NCI-H524 treated with DMSO at 0.1 percent for 48 hours (cell line): ENCODE results near the gene ZEB1.
A peak's percentile ranks its signal among the peaks of the same experiment; 100 is the strongest.
"Not testable (repeated sequence)": the region's sequence is repeated elsewhere in the genome, so short reads cannot be mapped to it uniquely, and the experiment has no call there.

Source experiments
- DNase-seq: peaks from one replicate; lab custom pipeline; 2025; lab: John Stamatoyannopoulos, UW

Gene ZEB1

GRCh38 chr10:31424473-31424872 is 105.5 kb downstream of the ZEB1 start:
- no peak for DNase-seq

- DNase-seq, result no peak
Observed at GRCh38 chr10:31426401-31426800, 107.4 kb downstream of the ZEB1 start.

GRCh38 chr10:31427334-31427733 is 108.3 kb downstream of the ZEB1 start:
- DNase-seq, result not testable (repeated sequence)

- not testable (repeated sequence) for DNase-seq
Observed at GRCh38 chr10:31428499-31428898, 109.5 kb downstream of the ZEB1 start.

- DNase-seq, result no peak
Observed at GRCh38 chr10:31431021-31431420, 112.0 kb downstream of the ZEB1 start.

GRCh38 chr10:31437959-31438358 is 118.9 kb downstream of the ZEB1 start:
- DNase-seq, result no peak

GRCh38 chr10:31451766-31452165 is 132.8 kb downstream of the ZEB1 start:
- no peak for DNase-seq

- DNase-seq, result no peak
Observed at GRCh38 chr10:31456468-31456867, 137.5 kb downstream of the ZEB1 start.

- no peak for DNase-seq
Observed at GRCh38 chr10:31457858-31458257, 138.8 kb downstream of the ZEB1 start.

GRCh38 chr10:31458974-31459373 is 140.0 kb downstream of the ZEB1 start:
- DNase-seq, result no peak

- no peak for DNase-seq
Observed at GRCh38 chr10:31460242-31460641, 141.2 kb downstream of the ZEB1 start.

- DNase-seq, result no peak
Observed at GRCh38 chr10:31464552-31464951, 145.5 kb downstream of the ZEB1 start.

- no peak for DNase-seq
Observed at GRCh38 chr10:31466313-31466712, 147.3 kb downstream of the ZEB1 start.

- DNase-seq, result peak; percentile 42
Observed at GRCh38 chr10:31467791-31468535, 148.9 kb downstream of the ZEB1 start.

- no peak for DNase-seq
Observed at GRCh38 chr10:31468536-31468859, 149.5 kb downstream of the ZEB1 start.

- no peak for DNase-seq
Observed at GRCh38 chr10:31475519-31475918, 156.5 kb downstream of the ZEB1 start.

GRCh38 chr10:31476088-31476487 is 157.1 kb downstream of the ZEB1 start:
- DNase-seq, result no peak

- DNase-seq, result no peak
Observed at GRCh38 chr10:31477584-31477983, 158.6 kb downstream of the ZEB1 start.

GRCh38 chr10:31479752-31480151 is 160.7 kb downstream of the ZEB1 start:
- no peak for DNase-seq

GRCh38 chr10:31483546-31483945 is 164.5 kb downstream of the ZEB1 start:
- DNase-seq, result no peak

- no peak for DNase-seq
Observed at GRCh38 chr10:31484431-31485135, 165.6 kb downstream of the ZEB1 start.

- DNase-seq, result no peak
Observed at GRCh38 chr10:31490858-31491504, 172.0 kb downstream of the ZEB1 start.

GRCh38 chr10:31507427-31507826 is 188.4 kb downstream of the ZEB1 start:
- DNase-seq, result no peak
